ENCODE measurements around the gene SGSH. TPM values are rescaled to one million over a fixed set of nuclear protein-coding genes. Genes with fewer than 3 reads are reported as not detected.

The SGSH gene
- total RNA-seq, 1 donor from 2014 or later = 57.8 TPM

DNA sequence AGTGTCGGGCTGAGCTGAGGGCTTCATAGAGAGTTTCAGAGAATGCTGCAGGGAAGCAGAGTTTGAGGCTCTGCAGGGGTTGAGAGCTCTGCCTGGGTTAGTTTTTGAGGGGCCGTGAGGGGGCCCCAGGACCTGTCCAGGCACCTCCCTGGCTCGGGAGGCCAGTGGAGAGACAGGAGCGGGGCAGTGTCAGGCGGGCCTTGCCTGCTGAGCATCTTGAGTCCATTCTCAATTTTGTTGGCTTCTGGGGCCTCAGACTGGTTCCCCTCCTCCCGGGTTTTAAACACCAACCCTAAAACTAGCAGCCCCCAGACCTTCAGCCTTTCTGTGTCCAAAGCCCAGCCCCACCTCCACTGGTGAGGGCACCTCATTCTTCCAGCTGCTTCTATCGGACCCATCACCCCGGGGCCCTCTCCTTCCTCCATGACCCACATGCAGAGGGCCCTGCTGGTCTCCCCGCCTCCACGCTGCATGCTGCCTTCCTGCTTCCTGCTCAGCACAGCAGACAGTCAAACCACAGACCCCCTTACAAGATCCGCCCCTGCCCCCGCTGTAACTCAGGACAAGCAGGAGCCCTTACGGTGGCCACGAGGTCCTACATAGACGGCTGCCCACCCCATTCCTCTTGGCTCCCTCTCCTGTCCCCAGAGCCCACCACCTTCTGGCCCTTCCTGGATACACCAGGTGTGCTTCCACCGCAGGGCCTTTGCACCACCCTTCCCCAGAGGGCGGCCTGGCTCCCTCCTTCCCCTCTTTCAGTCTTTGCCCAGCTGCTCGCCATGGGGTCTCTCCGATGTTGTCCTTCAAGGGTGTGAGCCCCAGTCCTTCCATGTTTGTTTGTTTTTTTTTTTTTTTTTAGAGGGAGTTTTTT, 44.3 kb upstream of the SGSH start:
- TF ChIP-seq CTCF (IDR thresholded peaks at IDR 0.05) = no peak
- H3K27ac ChIP-seq = peak overlapping the region; percentile 98
- H3K4me3 ChIP-seq = peak overlapping the region; percentile 99
- H3K9me3 ChIP-seq = no peaks in the 10 kb centered on the region
- H3K27me3 ChIP-seq (ENCODE audit: low read depth) = no peaks in the 10 kb centered on the region
- H3K36me3 ChIP-seq = peaks cover 33% of the 10 kb centered on the region
- peaks cover 58% of the 10 kb centered on the region for H3K4me1 ChIP-seq
- ATAC-seq (no peak), DNase-seq (peak; percentile 65)
- intact Hi-C loops (cut with DNase I) = no loop called here

DNA sequence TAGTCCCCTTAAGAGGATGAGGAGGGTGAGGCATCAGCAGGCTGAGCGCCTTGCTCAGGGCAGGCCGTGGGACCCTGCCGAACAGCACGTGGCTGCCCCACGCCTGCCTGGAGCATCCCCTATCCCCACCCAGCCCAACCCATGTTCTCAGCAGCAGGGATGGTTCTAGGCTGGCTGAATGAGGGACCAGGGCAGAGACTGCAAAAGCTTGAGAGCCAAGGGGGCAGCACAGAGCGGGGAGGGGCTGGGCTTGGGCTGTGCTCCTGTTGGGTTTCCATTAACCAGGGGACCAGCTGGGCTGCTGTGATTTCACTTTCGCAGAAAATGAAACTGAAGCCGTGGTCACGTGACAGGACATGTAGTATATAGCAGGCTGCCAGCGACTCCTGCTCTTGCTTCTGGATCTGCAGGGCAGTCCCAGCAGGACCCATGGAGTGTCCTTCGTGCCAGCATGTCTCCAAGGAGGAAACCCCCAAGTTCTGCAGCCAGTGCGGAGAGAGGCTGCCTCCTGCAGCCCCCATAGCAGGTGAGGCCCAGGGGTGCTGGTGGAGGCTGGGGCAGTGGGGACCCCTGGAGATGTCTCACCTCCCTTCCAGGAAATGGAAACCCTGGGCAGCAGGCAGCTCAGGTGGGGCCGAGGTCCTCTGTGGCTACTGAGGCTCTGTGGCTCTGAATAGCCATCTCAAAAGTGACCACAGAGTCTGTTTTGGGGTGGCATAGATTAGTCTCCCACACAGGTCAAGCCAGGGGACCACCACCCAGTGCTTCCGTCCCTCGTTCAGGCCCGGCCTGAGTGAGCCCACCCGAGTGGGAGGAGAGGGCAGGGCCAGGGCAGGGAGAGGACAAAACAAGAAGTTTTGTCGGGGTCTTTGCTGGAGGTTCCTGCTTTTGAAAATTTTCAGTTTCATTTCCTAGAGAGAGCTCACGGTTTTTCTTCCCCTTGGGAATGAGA, 43.4 kb upstream of the SGSH start:
- no peaks in the 10 kb centered on the region for H3K27me3 ChIP-seq (ENCODE audit: low read depth)
- intact Hi-C loops (cut with DNase I) = no loop called here
- H3K4me1 ChIP-seq = peaks cover 59% of the 10 kb centered on the region
- no peaks in the 10 kb centered on the region for H3K9me3 ChIP-seq
- peak; percentile 90 for DNase-seq
- H3K36me3 ChIP-seq = peaks cover 25% of the 10 kb centered on the region
- TF ChIP-seq CTCF (IDR thresholded peaks at IDR 0.05) = no peak
- peak overlapping the region; percentile 99 for H3K4me3 ChIP-seq
- peak overlapping the region; percentile 98 for H3K27ac ChIP-seq
- ATAC-seq = peak; percentile 68 to 75

DNA sequence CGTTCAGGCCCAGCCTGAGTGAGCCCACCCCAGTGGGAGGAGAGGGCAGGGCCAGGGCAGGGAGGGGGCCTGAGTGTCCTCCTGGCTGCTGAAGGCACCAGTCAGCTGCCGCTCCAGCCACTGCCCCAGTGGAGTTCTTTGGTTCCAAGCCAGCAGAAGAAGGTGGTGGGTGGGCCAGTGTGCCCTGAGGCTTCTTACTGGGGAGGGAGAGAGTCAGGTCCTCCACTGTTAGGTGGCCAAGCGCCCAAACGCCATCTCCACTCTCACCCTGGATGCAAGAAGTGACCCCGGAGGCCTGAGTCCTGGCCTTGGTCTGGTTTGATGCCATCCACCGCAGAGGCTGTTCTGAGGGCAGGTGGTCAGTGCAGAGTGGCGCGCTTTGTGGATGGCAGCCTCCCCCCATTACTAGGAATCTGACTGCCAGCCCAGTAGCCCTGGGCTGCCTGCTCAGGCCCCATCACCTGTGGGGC, 42.7 kb upstream of the SGSH start:
- Histone ChIP-seq H3K4me3 (peak overlapping the region; percentile 99), H3K27ac (peak overlapping the region; percentile 98), H3K27me3 (ENCODE audit: low read depth) (no peaks in the 10 kb centered on the region), H3K4me1 (peaks cover 59% of the 10 kb centered on the region), H3K9me3 (no peaks in the 10 kb centered on the region), H3K36me3 (peaks cover 21% of the 10 kb centered on the region)
- no peak for TF ChIP-seq CTCF (IDR thresholded peaks at IDR 0.05)
- DNase-seq (no peak), ATAC-seq (no peak)
- intact Hi-C loops (cut with DNase I) = no loop called here

- intact Hi-C loops (cut with DNase I) = no loop called here
- Histone ChIP-seq H3K4me1 (peaks cover 59% of the 10 kb centered on the region), H3K9me3 (no peaks in the 10 kb centered on the region), H3K36me3 (peaks cover 16% of the 10 kb centered on the region), H3K4me3 (peak overlapping the region; percentile 99), H3K27ac (peak overlapping the region; percentile 98), H3K27me3 (ENCODE audit: low read depth) (no peaks in the 10 kb centered on the region)
- DNase-seq (no peak), ATAC-seq (no peak)
- TF ChIP-seq CTCF (IDR thresholded peaks at IDR 0.05) = no peak
These were observed 42.2 kb upstream of the SGSH start for GRCh38 chr17:80262291-80262690.

DNA sequence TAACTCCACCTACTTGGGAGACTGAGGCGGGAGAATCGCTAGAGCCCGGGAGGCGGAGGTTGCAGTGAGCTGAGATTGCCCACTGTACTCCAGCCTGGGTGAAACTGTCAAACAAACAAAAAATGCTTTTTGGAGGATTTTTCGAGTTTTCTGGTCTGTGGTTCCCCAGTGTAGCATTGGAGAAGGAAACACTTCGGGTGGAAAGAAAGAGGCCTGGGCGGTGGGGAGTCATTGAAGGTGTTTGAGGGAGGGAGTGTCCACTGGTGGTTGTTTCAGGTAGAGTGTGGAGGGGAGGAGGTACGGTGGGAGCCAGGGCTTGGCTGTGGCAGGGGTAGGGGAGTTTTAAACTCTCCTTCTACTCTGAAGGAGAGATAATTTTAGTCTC, 41.8 kb upstream of the SGSH start:
- no peak for TF ChIP-seq CTCF (IDR thresholded peaks at IDR 0.05)
- no peak for ATAC-seq
- intact Hi-C loops (cut with DNase I) = no loop called here
- Histone ChIP-seq H3K9me3 (no peaks in the 10 kb centered on the region), H3K27me3 (ENCODE audit: low read depth) (no peaks in the 10 kb centered on the region), H3K4me1 (peaks cover 59% of the 10 kb centered on the region), H3K4me3 (peak overlapping the region; percentile 99), H3K27ac (peak overlapping the region; percentile 98), H3K36me3 (peaks cover 12% of the 10 kb centered on the region)
- no peak for DNase-seq

Measured in lower lobe of right lung (tissue), 2 donors.